GM13977 (cell line): ENCODE measurements around the gene CCN6.
A peak's percentile ranks its signal among the peaks of the same experiment; 100 is the strongest.

Experiments
- DNase-seq: peaks from one replicate; pipeline ENCODE4 v3.0.0; 2012; ENCODE audit warnings: low spot score
- CTCF ChIP-seq: IDR thresholded peaks from 2 replicates; pipeline ENCODE4 v1.5.1; 2012; ENCODE audit warnings: mild to moderate bottlenecking, control low read depth; ENCODE audit not compliant: insufficient read depth; ENCODE audit errors: extremely low read depth, missing control alignments
- in situ Hi-C: fragments of 300-500 bp; cut with MboI; formaldehyde crosslinking; loops from one replicate; pipeline ENCODE4 v1.12.0; 2022; ENCODE audit warnings: low sequenced_read_pairs, low pct_unique_long_range_greater_than_20kb, mixed read lengths, inconsistent platforms; ENCODE audit not compliant: unreplicated experiment

The CCN6 gene

GRCh38 chr6:112061605-112062004, 7.7 kb downstream of the CCN6 start:
- in situ Hi-C loops: no loop called here
- no peak for TF ChIP-seq CTCF
- no peak for DNase-seq

- in situ Hi-C loops: no loop called here
- TF ChIP-seq CTCF: no peak
- DNase-seq: no peak
These were observed 9.1 kb downstream of the CCN6 start for GRCh38 chr6:112062966-112063365.

GRCh38 chr6:112065426-112065986, 11.6 kb downstream of the CCN6 start:
- TF ChIP-seq CTCF: no peak
- DNase-seq: no peak
- in situ Hi-C loops: no loop called here

- in situ Hi-C loops: no loop called here
- TF ChIP-seq CTCF: no peak
- no peak for DNase-seq
These were observed 12.7 kb downstream of the CCN6 start for GRCh38 chr6:112066606-112067005.

GRCh38 chr6:112081569-112081968, 27.7 kb downstream of the CCN6 start:
- in situ Hi-C loops: no loop called here

GRCh38 chr6:112085286-112086065, 31.6 kb downstream of the CCN6 start:
- no peak for DNase-seq
- in situ Hi-C loops: no loop called here
- TF ChIP-seq CTCF: no peak

More at GRCh38 chr6:112081569-112081968, 27.7 kb downstream of the CCN6 start:
- no peak for TF ChIP-seq CTCF
- DNase-seq: no peak

GRCh38 chr6:112086744-112087135, 32.8 kb downstream of the CCN6 start:
- peak; percentile 40 for DNase-seq
- in situ Hi-C loops: no loop called here

More at GRCh38 chr6:112086744-112087135, 32.8 kb downstream of the CCN6 start:
- no peak for TF ChIP-seq CTCF
